Body of pancreas (tissue), 4 donors: ENCODE data around the gene B3GNT2.

Source experiments
- CTCF ChIP-seq, 7 experiments: fragments of 450-650 bp in 4 of 7; fragments of 200-600 bp in 3 of 7; sonication (generic) in 3 of 7; IDR thresholded peaks; one replicate each; pipeline ENCODE4 v1.5.1; 2016 to 2019; ENCODE audit warnings: antibody characterized with exemption in 7 of 7
- POLR2A ChIP-seq, 3 donors: fragments of 450-650 bp; IDR thresholded peaks; one replicate each; pipeline ENCODE4 v1.6.1; 2016; ENCODE audit warnings: antibody characterized with exemption in 3 of 3, mild to moderate bottlenecking in 2 of 3

GRCh38 chr2:62206024-62206423 lies 10.1 kb downstream of the B3GNT2 start:
- no peak for TF ChIP-seq CTCF (IDR thresholded peaks at IDR 0.05)
- TF ChIP-seq POLR2A (IDR thresholded peaks at IDR 0.05): no peak
